GM18499 (cell line): ENCODE measurements around the gene FOXP1.

Experiments
- ATAC-seq: cut with Tn5 transposase; IDR thresholded peaks from one replicate; pipeline ENCODE4 v1.9.1; 2021; ENCODE audit warnings: moderate number of reproducible peaks; ENCODE audit not compliant: insufficient read depth, unreplicated experiment

FOXP1 gene

DNA sequence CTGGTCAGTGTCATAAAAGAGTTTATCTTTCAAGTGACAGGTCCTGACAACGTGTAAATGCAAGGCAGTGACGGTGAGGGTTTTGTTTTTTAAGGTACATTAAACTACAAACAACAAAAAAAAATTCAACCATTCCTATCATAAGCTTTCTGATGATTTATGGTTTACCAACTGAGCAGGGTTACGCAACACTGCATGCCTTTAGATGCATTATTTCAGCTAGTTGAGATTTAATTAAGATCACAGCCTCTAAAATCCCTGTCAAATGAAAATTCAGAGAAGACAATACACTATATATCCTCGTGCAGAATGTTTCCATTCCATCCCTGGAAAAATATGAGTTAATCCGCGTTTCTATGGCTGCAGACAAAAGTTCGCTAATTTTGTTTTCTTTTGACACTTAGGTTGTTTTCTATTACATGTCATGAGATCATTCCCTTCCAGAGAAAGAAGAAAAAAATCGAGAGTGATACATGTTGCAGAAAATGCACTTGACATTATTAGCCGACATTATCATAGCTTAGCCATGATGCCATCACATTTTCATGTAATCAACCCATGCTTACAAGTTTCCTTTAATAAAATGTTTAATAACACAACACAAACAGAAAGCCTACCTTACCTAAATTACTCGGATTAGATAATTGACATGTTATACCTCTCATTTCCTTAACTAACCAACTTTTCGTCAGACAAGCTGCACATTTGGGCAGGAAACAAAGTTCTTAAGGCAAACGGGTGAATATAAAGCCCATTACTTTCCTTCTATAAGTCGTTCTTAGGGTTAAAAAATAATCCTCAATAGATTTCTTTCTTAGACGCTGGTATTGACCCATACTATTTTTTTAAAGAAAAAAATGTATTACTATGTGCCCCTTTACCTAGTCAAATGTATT lies 521.2 kb downstream of the FOXP1 start:
- no peak for ATAC-seq

DNA sequence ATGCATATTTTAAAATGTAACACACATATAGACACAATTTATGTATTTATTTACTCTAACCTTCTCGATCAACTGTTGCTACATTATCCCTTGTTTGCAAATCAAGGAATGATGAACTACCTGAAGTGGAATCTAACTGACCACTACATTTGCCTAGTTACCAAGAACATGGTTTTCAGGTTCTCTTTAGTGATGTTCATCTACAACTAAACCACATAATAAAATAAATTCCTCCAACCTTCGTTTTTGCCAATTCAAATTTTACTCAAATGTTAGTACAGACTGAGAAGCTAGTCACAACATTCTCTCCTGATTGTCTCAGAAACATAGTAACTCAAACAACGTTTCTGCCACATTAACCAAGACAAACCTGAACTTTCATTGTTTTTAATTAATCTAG lies 521.9 kb downstream of the FOXP1 start:
- no peak for ATAC-seq

DNA sequence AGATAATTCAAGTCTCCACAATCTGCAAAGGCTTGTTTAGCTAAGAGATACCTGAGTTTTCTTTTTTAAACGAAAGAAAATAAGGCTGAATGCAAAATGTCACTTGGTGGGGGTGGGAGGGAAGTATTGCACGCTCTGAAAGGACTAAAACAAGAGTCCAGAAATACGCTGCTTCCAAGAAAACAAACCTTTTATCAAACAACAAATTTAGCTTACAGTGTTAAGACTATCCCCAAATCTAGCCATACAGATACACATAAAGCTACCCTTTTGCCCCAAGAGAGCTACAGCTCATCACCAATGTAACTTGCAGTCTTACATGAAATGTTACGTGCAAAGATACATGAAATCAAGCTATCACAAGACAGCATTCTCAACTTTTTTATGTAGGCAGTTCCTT lies 522.5 kb downstream of the FOXP1 start:
- ATAC-seq = no peak

DNA sequence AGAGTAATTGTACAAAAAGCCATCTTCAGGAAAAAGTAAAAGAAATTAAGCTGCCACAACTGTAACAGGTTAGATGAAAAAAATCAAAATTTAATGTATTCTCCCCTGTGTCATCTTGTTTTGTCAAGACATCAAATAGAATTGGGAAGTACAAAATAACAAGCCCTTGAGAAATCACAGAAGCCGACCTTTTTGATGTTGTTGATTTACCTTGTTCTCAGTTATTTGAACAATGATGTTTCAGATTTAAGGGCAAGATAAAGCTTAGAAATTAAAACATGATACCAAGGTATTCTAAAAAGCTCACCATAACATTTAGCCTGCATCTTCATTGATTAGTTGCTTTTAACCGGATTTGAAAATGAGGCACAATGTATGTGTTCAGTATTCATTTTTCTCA lies 523.0 kb downstream of the FOXP1 start:
- no peak for ATAC-seq

DNA sequence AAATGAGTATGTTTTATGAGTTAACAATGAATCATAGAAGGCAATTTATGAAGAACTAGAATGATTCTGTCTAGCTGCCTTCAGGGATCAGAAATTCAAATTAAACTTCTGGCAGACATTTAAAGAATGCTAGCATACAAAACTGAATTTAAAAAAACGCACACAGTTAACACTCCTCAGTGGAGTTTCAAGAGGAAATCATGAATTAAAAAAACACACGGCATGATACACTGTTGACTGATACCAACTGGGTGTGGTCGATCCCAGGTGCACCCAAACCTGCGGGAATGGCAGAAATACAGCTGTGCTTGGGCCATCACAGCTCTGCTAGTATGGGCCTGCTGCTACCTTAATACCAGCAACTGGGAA lies 526.0 kb downstream of the FOXP1 start:
- ATAC-seq = no peak

DNA sequence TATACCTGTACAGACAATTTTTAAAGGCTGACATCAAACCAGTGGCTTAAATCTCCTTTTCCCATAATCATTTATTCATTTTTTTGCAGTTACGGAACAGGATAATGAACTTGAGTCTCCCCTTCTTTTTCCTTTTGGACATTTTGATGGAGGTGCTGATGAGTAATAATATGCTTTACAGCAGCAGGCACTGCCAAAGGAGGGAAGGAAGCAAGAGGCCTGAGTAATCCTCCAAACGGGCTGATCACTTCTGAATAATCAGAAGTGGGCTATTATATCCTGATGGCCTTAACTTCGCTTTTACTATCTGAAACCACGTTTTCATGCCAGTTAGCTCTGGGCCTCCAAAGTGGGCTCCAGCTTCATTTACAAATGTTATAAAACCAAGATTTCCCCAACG lies 527.2 kb downstream of the FOXP1 start:
- no peak for ATAC-seq

DNA sequence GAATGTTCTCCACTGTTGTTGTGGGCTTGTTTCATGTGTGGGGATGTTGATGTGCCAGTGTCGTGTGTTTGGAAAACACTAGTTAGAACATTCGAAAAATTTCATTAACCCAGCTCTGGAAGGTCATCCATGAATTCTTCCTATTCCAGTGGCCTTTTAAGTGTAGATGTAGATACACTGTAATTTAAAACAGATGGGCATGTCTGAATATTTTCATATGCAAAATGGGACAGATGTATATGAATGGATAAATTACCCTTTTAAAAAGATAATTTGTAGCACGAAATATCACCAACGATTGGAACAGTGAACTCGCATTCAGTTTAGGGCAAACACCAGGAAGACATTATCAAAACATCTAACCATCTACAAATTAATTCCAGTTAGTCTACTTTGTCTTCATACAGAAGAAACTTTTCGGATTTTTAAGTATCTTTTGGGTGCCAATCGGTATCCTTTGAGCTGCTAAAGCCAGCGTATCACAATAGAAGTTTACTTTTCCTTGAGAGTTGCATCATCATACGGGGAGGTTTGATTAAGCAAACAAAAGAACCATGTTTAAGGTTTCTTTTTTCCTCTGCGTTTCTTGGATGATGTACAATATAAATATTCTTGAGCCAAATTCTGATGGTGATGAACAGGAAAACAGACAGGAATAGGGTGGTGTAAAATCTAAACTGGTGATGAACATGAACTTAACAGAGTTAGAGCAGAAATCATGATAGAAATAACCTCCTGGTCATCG lies 528.1 kb downstream of the FOXP1 start:
- ATAC-seq = no peak

DNA sequence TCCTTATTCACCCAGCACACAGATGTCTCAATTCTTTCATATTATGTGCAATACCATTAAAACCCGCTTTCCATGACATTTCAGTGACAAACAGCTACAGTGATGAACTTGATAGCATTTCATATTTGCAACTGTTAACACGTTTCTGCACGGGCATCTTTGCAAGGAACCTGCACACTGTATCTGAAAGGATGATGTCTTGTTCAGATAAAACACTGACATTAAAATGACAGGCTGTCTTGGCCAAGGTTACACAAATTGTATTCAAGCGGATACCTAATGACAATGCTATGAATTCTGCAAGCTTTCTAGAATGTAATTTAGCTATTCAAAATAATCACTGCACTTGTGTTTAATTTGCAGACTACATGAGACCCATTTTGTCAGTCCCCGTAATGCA lies 529.2 kb downstream of the FOXP1 start:
- no peak for ATAC-seq

DNA sequence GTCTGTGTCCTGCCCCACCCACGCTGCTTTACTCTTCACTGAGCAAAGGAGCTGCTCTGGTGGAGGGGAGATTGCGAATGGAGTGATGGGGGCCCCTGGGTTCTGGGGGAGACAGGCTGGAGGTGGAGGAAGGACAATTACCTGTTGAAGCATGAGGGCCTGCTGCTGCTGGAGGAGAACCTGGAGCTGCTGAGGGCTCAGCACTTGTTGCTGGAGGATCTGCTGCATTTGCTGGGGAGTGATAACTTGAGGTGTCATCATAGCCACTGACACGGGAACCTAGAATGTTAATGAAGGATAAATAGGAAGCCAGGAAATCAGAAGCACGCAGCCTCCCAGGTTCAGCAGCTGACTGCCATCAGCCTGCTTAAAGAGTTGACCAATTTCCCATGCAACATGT lies 530.0 kb downstream of the FOXP1 start:
- ATAC-seq = no peak

DNA sequence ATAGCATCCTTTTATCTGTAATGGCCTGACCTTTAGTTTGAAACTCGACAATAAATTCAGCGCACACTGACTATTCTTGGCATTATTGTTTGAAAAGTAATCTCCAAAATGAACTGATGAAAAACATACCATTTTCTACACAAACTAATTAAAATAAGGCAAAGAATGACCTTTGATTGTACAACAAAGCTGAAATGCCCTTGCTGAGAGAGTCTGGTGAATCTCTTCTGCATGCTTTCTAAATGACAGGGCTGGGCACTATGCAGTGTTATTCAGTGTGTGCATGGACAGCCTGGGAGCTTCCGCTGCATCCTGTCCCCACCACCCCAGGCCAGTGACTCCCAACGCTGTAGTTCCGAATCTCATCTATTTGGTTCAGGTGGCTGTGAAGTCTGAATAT lies 530.8 kb downstream of the FOXP1 start:
- no peak for ATAC-seq

DNA sequence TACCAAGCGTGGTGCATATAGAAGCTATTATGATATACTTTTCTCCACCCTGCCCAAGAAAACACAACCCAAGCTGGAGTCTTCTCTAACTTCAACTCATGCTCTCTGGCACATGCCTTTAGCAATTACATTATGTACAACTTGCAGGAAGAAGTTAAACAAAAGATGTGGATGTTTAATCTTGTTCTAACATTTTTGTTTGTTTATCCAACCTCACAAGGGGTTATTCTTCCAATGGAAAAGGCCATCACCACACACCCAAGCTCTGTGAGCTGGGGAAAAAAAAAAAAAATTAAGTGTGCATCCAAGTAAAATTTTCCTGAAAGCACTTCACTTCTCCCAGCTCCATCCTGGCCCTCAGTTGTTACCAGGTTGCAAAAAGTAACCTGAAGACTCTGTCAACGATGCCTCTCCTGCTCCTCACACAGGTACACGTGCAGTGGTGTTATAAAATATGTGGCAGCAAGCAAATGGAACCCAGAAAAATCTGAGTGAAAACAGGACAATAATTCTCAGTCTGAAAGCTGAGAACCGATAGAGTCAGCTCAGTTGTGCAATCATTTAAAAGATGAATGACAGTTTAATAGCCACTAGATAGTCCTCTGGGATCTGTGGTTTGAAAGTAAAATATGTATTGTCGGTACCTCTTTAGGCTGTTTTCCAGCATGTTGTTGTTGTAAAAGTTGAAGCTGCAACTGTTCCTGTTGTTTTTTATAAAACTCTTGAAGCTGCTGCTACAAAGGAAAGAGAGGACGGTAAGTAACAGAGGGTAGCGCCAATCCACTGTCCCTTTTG lies 531.4 kb downstream of the FOXP1 start:
- ATAC-seq = no peak

DNA sequence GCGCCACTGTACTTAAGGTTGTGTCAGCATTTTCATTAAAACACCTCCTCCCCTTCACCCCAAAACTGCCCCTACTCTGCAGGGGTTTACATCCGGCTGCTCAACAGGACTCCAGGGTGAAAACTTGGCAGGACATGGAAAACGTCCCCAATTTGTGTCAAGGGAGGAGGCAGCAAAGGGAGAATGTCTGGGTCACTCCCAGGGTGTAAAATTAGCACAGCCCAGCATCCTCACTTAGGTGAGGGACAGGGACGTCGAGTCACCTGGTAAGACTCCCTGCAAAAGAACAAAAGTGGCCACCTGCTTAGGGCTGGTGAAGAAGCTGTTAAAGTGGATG lies 532.3 kb downstream of the FOXP1 start:
- ATAC-seq = no peak

DNA sequence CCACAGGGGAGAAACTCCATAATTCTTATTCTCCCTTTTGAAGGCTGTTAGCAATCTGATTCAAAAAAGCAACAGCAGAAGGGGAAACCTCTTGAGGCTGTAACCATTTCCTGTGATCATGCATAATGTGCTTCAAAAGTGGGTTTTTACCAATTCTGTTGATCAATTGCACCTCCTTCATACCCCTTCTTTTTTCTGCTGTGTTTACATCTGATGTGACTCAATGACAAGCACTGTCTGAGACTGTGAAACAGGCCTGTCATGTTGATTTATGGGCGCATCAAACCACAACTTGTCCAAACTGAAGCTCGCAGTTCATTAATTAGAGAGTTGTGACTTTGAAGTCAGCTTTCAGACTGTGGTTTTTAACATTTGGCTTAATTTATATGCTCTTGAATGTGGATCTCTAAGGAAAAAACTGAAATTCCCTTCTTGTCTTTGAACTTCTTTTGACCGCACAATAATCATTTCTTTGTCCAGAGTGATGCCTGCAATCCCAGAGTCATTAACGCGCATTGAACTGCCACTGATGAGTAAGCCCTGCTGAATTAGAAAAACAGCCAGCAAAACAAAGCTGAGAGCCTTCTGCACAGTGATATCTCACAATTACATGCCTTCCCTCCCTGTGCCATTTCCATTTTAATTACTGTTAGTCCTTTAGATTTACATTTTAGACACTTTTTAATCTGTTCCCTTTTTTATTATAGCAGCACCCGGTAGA lies 532.8 kb downstream of the FOXP1 start:
- no peak for ATAC-seq

DNA sequence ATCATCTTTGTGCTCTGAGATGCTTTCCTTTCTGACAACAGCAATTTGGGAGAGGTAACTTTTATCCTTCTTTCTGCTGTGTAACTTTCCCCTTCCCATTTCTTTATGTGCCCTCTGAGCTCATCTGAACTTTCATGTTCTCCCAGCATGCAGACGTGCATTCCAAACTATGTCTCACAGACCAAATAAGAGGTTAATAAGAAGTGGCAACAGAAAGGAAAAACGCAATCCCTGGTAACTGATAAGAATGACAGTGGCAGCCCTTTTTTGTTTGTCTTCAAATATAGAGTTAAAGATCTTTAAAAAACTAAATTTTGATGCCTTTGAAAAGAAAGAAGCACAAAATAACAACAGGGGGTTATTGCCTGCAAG lies 533.4 kb downstream of the FOXP1 start:
- ATAC-seq = no peak

DNA sequence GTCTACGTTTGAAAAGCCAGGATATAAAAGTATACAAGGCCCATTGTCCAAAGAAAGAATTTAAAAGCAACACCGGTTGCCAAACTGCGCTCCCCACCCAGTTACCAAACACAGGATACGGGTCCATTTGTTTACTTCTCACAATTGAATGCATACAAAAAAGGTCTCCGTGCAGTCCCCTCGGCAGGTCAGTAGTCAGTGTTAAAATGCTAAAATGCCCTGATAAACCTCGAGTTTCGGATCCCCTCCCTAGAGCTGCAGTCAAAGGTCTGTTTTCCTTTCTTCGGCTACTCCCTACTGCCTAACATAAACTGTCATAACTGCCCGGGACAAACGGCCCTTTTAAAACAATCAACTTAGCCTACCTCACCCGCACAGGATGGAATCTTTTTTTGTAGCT lies 534.6 kb downstream of the FOXP1 start:
- no peak for ATAC-seq

DNA sequence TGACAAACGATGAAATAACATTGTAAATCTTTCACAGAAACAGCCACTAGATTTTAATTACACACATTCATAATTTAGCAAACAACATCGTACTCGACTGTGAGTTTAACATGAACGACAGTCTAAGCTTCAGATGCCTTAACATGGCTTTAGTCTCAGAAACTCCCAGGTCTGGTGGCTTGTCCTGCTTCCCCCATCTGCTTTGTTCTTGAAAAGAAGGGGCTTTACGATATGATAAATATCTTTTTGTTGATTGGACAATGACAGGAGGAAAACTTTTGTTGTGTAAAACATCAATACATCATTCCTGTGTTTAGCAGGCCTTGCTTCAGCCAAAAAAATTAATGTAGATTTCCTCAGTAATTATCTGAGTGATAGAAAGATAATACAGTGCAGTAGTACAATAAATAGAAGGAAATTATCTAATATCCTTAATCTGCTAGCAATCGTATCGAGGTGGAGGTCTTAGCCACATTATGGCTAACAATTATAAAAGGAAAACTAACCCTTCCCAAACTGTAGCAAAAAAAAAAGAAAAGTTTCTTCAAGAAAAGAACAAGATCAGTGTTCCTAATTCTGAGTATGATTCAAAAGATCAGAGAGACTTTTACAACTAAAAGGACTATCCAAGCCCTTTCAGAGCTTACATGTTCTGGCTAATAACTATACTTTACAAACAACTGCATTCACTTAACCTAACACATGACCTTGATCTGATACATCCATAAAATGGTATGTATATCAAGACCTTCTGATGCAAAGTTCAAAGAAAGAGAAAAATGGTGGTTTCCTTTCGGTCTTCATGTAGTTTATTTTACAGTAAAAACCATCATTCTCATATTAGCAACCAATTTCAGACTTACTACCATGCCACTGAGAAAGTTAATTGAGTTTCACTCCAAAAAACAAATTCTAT lies 535.7 kb downstream of the FOXP1 start:
- no peak for ATAC-seq

DNA sequence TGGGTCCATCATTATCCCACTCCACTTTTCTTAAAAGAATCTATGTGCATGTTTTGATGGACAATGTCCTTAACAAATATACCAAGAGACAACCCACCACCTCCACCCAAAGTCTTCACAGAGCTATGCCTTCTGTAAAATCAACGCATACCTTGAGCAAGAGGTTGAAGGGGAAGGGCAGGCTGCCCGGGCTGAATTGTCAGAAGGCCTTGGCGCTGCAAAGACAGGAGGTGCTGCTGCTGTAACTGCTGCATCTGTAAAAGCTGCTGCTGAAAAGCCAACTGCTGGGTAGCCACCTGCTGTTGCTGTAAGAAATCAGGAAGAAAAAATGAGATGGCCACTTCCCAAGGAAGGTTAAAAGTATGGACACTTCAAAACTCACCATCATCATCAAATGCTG lies 536.7 kb downstream of the FOXP1 start:
- no peak for ATAC-seq

DNA sequence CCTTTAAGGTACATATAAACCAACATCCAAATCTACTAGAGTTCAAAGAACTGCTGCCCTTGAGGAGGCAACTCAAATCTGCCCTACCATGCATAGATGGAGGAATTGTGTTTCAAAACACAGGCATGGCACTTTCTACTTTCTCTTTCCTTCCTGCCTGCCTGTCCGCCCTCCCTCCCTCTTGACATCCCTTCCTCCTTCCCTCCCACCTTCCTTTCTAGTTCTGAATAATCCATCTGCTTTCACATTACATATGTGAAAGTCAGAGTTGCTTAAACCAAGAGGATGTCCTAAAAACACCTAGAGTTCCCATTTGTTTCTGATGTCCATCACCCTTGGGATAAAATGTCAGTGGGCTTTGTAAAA lies 537.6 kb downstream of the FOXP1 start:
- ATAC-seq = no peak

DNA sequence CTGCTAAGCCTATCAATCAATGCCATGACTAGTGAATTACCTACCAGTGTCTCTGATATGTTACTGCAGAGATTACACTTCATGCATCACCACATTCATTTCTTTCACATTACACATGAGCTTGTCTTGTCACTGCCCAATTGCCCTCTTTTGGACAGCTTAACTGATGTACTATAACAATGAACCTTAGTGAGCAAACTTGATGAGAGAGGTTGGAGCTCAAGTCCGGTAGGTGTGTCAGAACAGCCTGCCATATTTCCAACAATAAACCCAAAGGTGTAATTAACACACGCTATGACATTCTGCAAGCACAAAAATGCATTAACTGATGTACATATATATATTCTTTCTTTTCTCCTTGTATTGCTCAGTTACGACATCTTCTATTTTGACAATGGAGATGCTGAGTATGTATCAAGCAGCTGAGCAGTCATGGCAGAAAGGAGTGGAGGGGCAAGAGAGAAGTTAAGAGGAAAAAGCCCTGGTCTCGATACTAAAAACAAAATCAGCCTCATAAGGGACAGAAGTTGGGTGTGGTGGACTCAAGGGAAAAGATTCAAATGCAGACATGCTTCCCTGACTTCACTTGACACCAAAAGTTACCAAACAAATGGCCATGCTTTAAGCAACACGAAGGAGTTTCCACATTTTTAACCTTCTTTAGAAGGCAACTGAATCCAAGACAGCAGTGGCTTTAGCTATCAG lies 538.2 kb downstream of the FOXP1 start:
- ATAC-seq = no peak
